SJCRH30 (cell line): ENCODE measurements around the gene LCN12. TPM values are rescaled to one million over a fixed set of nuclear protein-coding genes. Genes with fewer than 3 reads are reported as not detected.

Experiments used
- DNase-seq, 2 experiments: peaks; one replicate each; pipeline ENCODE4 v3.0.0-alpha.2; 2015 to 2020
- H3K27ac ChIP-seq: fragments of 250-450 bp; sonication (Bioruptor Pico); 2 replicates; pipeline ENCODE4 v1.5.1; 2020; ENCODE audit warnings: mild to moderate bottlenecking, moderate library complexity
- H3K27me3 ChIP-seq: fragments of 250-450 bp; sonication (Bioruptor Pico); 2 replicates; pipeline ENCODE4 v1.5.1; 2020; ENCODE audit warnings: mild to moderate bottlenecking, moderate library complexity
- H3K36me3 ChIP-seq: fragments of 250-450 bp; sonication (Bioruptor Pico); 2 replicates; pipeline ENCODE4 v1.5.1; 2020; ENCODE audit warnings: mild to moderate bottlenecking, moderate library complexity
- H3K4me1 ChIP-seq: fragments of 250-450 bp; sonication (Bioruptor Pico); 2 replicates; pipeline ENCODE4 v1.5.1; 2020; ENCODE audit warnings: mild to moderate bottlenecking, moderate library complexity
- H3K4me3 ChIP-seq: fragments of 250-450 bp; sonication (Bioruptor Pico); 2 replicates; pipeline ENCODE4 v1.5.1; 2020; ENCODE audit warnings: mild to moderate bottlenecking, moderate library complexity
- H3K9me3 ChIP-seq: fragments of 250-450 bp; sonication (Bioruptor Pico); replicated peaks from 2 replicates; pipeline ENCODE4 v1.5.1; 2020; ENCODE audit warnings: mild to moderate bottlenecking, moderate library complexity
- total RNA-seq: library from RNA; depleted of rRNA; stranded (reverse); fragments of >200 nt; shearing (Covaris generic); gene quantifications from 2 replicates; pipeline ENCODE4 v1.2.3, GENCODE V29; 2014

LCN12 gene
- total RNA-seq, 1 experiment from 2014 or later: not detected

DNA sequence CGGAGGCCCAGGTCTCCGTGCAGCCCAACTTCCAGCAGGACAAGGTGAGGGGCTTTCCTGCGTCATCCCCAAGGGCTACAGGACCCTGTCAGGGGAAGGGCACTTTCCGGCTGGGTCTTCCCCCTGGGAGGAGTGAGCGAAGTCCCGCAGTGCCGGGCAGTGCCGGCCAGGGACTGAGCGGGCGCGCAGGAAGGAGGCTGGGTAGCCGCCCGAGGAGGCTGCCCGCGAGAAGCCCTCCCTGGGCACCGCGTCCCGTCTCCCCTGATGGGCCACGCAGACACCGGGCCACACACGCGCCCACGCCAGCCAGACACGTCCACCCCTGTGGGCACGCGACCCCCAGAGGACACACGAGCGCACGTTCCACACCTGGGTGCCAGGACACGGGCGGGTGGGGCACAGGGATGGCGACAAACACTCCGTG is 25.6 kb downstream of the LCN12 start:
- no peak overlapping the region for H3K27ac ChIP-seq
- H3K4me1 ChIP-seq: peaks cover 23% of the 10 kb centered on the region
- H3K9me3 ChIP-seq: no peaks in the 10 kb centered on the region
- no peaks in the 10 kb centered on the region for H3K36me3 ChIP-seq
- H3K27me3 ChIP-seq: peaks cover 12% of the 10 kb centered on the region
- no peak overlapping the region for H3K4me3 ChIP-seq
- no peak for DNase-seq

DNA sequence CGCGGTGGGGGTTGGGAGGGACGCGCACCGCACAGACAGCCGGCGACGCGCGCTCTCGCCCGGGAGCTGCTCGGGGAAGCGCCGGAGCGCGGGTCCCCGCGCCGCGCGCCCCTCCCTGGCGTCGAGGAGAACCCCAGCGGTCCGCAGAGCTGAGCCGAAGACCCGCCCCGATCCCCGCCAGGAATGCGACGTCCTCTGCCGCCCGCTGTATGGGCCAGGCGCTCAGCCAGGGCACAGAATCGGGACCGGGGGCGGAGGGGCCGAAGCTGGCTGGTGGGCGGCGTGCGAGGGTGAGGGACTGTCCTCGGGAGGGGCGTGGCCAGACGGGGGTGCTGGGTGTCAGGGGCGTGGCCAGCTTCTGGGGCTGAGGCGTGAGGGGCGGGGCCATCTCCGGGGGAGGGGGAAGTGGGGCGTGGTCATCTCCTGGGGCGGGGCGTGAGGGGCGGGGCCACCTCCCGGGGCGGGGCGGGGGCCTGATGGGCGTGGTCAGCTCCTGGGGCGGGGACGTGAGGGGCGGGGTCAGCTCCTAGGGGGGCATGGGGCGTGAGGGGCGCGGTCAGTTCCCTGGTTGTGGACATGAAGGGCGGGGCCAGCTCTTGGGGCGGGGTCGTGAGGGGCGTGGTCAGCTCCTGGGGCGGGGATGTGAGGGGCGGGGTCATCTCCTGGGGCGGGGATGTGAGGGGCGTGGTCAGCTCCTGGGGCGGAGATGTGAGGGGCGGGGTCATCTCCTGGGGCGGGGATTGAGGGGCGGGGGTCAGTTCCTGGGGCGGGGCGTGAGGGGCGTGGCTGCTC is 26.2 kb downstream of the LCN12 start:
- no peak for DNase-seq
- H3K4me1 ChIP-seq: peaks cover 24% of the 10 kb centered on the region
- H3K9me3 ChIP-seq: no peaks in the 10 kb centered on the region
- peaks cover 6% of the 10 kb centered on the region for H3K27me3 ChIP-seq
- H3K4me3 ChIP-seq: no peak overlapping the region
- H3K36me3 ChIP-seq: no peaks in the 10 kb centered on the region
- H3K27ac ChIP-seq: no peak overlapping the region

DNA sequence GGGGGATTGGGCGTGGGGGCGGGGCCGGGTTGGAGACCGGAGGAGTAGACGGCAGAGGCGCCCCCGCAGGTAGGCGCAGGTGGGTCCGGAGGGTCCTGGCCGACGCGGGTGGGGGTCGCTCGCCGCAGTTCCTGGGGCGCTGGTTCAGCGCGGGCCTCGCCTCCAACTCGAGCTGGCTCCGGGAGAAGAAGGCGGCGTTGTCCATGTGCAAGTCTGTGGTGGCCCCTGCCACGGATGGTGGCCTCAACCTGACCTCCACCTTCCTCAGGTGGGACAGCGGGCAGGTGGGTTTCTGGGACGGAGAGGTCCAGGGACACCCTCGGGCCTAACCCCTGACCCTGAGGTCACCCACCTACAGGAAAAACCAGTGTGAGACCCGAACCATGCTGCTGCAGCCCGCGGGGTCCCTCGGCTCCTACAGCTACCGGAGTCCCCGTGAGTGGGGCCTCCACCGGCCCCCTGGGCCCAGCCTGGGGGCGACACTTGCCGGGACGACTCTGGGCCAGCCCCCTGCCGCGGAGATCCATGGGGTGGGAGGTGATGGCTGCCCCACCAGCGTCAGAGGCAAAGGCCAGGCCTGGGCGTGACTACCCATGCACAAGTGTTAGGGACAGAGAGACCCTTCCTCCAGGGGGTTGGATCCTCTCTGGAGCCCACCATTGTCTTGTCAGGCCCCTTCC is 26.9 kb downstream of the LCN12 start:
- H3K36me3 ChIP-seq: no peaks in the 10 kb centered on the region
- no peak overlapping the region for H3K4me3 ChIP-seq
- no peak for DNase-seq
- H3K4me1 ChIP-seq: peaks cover 24% of the 10 kb centered on the region
- no peak overlapping the region for H3K27ac ChIP-seq
- H3K27me3 ChIP-seq: peaks cover 4% of the 10 kb centered on the region; the same call in 1 of the 2 replicates
- H3K9me3 ChIP-seq: no peaks in the 10 kb centered on the region

DNA sequence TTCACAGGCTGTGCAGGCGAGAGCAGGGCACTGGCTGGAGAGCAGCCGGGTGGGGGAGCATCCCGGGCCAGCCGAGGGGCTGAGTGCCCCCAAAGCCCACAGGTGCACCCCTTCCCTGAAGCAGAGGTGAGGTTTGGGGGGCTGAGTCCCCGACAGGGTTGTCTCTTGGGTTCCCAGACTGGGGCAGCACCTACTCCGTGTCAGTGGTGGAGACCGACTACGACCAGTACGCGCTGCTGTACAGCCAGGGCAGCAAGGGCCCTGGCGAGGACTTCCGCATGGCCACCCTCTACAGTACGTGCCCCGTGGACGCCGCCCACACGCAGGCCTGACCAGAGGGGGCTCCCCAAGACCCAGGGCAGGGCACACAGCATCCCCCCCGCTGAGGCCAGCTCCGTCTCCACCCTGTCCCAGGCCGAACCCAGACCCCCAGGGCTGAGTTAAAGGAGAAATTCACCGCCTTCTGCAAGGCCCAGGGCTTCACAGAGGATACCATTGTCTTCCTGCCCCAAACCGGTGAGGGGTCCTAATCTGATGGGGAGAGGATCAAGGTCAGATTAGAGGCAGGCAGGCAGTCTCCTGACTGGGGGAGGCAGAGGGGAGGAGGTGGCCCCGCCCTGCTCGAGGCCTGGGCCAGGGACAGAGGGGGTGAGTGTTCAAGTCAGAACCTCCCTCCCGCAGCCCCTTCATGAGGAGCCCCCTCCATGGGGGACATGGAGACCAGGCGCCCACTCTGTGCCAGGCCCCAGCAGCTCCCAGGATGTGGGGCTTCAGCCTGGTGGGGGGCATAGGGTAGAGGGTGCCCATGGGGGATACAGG is 27.9 kb downstream of the LCN12 start:
- no peak for DNase-seq
- no peak overlapping the region for H3K4me3 ChIP-seq
- peaks cover 24% of the 10 kb centered on the region for H3K4me1 ChIP-seq
- peaks cover 4% of the 10 kb centered on the region; the same call in 1 of the 2 replicates for H3K27me3 ChIP-seq
- no peaks in the 10 kb centered on the region for H3K9me3 ChIP-seq
- H3K27ac ChIP-seq: no peak overlapping the region
- H3K36me3 ChIP-seq: no peaks in the 10 kb centered on the region

DNA sequence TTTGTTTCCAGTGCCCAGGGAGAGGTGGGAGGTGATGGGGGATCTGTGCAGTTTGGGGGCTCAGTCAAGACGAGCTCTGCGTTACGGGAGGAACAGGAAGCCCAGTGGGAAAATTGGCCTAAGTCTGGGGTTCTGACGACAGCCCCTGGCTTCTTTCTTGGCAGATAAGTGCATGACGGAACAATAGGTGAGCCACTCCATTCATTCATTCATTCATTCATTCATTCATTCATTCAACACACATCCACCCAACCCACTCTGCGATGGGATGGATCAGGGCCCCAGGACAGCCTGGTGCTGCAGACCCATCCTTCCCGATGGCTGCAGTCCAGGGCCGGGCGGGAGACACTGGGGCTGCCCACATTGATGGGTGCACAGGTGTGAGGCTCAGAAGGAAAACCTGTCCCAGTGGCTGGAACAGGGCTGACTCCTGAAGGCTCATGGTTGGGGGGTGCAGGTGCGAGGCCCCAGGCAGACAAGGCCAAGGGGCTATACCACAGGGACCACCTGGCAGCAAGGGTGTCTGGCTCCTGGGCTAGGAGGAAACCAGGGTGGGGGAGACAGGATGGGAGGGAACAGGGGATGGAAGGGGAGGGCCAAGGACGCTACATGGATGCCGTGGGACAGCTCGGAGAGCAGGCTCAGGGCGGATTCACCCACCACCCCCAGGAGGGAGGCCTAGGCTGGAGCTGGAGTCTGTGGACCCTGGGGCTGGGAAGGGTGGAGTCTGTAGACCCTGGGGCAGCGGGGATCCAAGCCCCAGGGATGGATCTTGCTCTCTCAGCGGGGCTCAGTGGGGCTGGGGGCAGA is 28.8 kb downstream of the LCN12 start:
- no peak for DNase-seq
- Histone ChIP-seq H3K27ac (no peak overlapping the region), H3K9me3 (no peaks in the 10 kb centered on the region), H3K4me3 (no peak overlapping the region), H3K36me3 (no peaks in the 10 kb centered on the region), H3K4me1 (peaks cover 22% of the 10 kb centered on the region), H3K27me3 (peaks cover 2% of the 10 kb centered on the region; the same call in 1 of the 2 replicates)

DNA sequence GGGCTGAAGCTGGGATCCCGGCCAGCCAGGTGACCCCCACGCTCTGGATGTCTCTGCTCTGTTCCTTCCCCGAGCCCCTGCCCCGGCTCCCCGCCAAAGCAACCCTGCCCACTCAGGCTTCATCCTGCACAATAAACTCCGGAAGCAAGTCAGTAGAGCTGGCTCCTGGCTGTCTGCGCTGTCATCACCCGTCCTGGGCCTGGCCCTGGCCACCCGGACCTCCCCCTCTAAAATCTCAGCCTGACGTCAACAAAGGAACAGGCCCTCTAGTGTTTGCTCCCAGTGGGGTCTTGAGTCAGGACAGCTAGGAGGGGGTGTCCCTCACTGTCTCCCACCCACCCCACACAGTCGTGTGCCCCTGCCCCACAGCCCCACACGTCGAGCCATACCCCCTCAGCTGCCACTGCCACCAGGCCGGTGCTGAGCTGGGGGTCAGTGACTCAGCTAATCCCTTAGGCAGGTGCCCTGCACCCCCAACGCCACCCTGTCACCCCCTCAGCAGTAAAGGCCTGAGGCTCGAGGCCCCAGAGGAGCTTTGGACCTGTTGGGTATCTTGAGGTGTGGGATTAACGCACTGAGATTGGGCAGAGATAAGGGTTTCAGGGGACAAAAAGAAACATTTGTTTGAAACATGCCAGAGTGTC is 29.6 kb downstream of the LCN12 start:
- Histone ChIP-seq H3K4me1 (peaks cover 17% of the 10 kb centered on the region; the same call in 1 of the 2 replicates), H3K36me3 (no peaks in the 10 kb centered on the region), H3K27ac (no peak overlapping the region), H3K27me3 (no peaks in the 10 kb centered on the region; the same call in 1 of the 2 replicates), H3K4me3 (no peak overlapping the region), H3K9me3 (no peaks in the 10 kb centered on the region)
- DNase-seq: no peak

DNA sequence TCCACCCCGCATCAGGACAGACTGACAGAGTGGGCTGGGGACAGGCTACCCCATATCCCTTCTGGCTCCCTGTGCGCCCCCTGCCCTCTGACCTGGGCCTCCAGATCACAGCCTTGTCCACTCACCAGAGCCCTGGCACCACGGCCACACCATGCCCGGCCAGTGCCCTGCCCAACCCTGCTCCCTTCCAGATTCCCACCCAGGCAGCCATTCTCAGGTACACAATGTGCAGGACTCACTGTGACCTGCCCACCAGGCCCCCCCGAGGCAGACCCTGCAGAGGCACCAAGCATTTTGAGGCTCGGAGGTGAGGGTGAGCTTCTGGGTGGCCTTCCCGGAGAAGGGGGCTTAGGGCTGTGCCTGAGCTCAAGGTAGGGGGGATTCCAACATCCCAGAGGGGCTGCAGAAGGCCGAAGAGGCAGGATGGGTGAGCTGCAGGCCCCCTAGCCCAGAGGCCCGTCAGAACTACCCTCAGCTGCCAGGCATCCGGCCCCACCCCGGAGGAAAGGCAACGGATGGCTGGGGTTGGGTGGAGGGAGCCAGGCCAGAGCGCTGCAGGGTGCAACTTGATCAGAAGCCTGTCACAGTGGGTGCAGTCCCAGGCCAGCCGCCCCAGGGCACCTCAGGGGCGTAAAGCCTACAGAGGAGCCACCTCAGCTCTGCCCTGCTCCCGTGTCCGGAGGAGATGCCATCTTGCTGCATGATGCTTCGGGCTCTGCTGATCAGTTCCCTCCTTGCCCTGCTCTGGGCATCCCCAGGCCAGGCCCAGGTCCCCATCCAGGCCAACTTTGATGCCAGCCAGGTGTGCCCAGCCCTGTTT is 30.4 kb downstream of the LCN12 start, which contains the start of gene LCNL1:
LCNL1 (plus strand) TSS at position 762 of the 820 bp plus-strand sequence. CDS start 594 bp downstream, outside the sequence.
- Histone ChIP-seq H3K4me1 (peaks cover 17% of the 10 kb centered on the region; the same call in 1 of the 2 replicates), H3K9me3 (no peaks in the 10 kb centered on the region), H3K4me3 (no peak within 1 kb of the TSS), H3K27ac (no peak within 1 kb of the TSS), H3K36me3 (no peaks in the 10 kb centered on the region), H3K27me3 (no peaks in the 10 kb centered on the region; the same call in 1 of the 2 replicates)
- no peak for DNase-seq

DNA sequence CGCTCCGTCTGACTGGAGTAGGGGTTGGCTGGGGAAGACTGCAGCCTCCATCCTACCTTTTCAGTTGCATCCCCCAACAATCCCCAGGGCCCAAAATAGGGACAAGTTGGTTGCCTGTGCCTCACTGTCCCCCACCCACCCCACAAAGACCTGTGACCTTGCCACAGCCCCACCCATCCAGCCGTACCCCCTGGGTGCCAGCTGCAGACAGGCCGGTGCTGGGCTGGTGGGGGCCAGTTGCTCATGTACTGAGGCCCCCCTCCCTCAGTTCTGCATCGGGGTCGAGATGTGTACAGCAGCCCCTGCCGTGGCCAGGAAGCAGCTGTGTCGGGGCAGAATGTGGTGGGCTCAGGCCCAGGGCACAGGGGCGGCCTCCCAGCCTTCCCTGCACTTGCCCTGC is 31.1 kb downstream of the LCN12 start:
- Histone ChIP-seq H3K4me3 (no peak overlapping the region), H3K36me3 (no peaks in the 10 kb centered on the region), H3K27me3 (peaks cover 5% of the 10 kb centered on the region; the same call in 1 of the 2 replicates), H3K9me3 (no peaks in the 10 kb centered on the region), H3K4me1 (peaks cover 17% of the 10 kb centered on the region; the same call in 1 of the 2 replicates), H3K27ac (no peak overlapping the region)
- DNase-seq: no peak

DNA sequence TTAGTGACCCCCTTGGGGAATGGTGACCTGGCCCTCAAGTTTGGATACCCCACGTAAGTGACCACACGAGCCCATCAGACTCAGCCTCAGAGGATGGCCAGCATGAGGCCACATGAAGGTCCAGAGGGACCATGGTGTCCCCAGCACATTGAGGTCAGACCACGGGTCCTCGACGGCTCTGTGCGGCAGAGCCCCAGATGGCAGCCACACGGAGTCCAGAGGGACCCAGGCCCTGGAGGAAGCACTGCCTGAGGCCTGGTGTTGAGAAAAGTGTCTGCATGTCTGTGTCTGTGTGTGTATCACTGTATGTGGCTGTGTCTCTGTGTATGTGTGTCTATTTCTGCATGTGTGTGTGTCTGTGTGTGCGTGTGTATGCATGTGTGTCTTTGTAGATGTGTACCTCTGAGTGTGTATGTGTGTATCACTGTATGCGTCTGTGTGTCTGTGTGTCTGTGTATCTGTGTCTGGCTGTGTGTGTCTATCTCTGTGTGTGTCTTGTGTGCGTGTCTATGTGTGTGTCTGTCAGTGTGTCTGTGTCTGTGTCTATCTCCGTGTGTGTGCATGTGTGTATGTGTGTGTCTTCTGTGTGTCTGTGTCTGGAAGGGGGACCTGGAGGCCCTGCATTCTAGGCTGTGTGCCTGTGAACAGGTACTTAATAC is 31.7 kb downstream of the LCN12 start:
- Histone ChIP-seq H3K27ac (no peak overlapping the region), H3K27me3 (peaks cover 8% of the 10 kb centered on the region; the same call in 1 of the 2 replicates), H3K4me3 (no peak overlapping the region), H3K4me1 (peaks cover 17% of the 10 kb centered on the region; the same call in 1 of the 2 replicates), H3K36me3 (no peaks in the 10 kb centered on the region), H3K9me3 (no peaks in the 10 kb centered on the region)
- DNase-seq: no peak

DNA sequence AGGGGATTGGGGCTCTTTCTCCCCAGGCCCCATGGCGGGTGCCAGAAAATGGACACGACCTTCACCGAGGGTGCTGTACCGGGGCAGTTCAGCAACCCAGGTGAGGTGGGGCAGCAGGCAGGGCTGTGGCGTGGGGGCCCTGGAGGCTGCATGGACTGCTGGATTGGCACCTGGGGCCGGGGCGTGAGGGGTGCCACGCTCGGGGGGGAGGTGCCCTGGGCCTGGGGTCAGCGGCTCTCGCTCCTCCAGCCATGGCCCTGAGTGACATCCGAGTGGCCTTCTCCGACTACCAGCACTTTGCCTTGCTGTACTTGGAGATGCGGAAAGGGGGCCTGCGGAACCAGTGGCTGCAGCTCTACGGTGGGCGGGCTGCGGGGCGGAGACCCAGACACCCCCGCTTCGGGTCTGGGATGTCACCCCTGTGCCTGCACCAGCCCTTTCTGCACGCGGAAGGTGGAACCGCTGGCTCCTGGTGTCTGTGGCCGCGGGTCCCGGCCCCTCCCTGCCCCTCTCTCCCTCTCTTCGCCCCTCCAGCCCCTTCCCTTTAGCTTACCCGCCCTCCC is 32.5 kb downstream of the LCN12 start:
- DNase-seq: no peak
- H3K9me3 ChIP-seq: no peaks in the 10 kb centered on the region
- peaks cover 11% of the 10 kb centered on the region; the same call in 1 of the 2 replicates for H3K27me3 ChIP-seq
- no peak overlapping the region for H3K4me3 ChIP-seq
- no peaks in the 10 kb centered on the region for H3K36me3 ChIP-seq
- H3K4me1 ChIP-seq: peaks cover 17% of the 10 kb centered on the region; the same call in 1 of the 2 replicates
- no peak overlapping the region for H3K27ac ChIP-seq

DNA sequence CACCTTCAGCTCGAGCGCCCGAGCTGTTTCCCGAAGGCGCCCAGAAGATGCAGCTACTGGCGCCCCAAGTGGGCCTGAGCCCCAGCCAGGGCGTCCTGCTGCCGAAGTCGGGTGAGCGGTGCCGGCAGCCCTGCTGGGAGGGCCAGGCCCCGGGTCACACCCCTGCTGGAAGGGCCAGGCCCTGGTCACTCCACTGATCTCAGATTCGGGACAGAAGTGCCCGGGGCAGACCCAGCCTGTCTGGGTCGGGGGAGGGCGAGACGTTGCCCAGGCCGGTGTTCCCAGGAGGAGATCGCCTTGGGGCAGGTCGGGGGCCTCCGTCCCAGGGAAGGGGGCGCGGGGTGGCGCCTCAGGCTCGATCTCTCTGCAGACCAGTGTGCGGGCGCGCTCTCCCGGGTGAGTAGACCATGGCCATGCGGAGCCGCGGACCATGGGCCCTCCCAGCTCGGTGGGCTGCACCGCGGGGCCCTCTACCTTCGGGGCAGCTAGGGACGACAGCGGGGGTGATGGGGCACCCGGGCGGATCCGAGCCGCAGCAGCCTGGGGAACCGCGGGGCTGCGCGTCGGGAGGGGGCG is 33.0 kb downstream of the LCN12 start:
- H3K4me3 ChIP-seq: no peak overlapping the region
- no peak for DNase-seq
- no peak overlapping the region for H3K27ac ChIP-seq
- H3K4me1 ChIP-seq: peaks cover 17% of the 10 kb centered on the region; the same call in 1 of the 2 replicates
- no peaks in the 10 kb centered on the region for H3K36me3 ChIP-seq
- no peaks in the 10 kb centered on the region for H3K9me3 ChIP-seq
- peaks cover 12% of the 10 kb centered on the region; the same call in 1 of the 2 replicates for H3K27me3 ChIP-seq

DNA sequence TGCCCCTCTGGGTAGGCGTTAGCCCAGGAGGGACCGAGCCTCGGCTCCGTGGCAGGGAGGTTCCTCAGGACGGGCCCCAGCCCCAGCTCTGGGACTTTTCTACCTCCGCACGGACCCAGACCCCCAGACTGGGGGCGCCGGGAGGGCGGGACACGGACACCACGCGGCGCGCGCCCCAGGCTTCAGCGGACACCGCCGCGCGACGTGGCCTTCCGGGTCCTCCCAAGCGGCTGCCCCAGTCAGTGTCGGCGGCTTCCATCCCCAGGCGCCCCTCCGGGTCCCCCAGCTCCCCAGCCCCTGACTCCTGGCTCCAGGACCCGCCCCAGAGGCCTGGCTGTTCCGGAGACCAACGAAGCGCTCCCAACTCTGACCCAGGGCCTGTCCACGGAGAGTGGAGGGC is 33.8 kb downstream of the LCN12 start:
- peaks cover 17% of the 10 kb centered on the region; the same call in 1 of the 2 replicates for H3K4me1 ChIP-seq
- H3K27ac ChIP-seq: no peak overlapping the region
- no peaks in the 10 kb centered on the region for H3K36me3 ChIP-seq
- no peak for DNase-seq
- peaks cover 18% of the 10 kb centered on the region; the same call in 1 of the 2 replicates for H3K27me3 ChIP-seq
- H3K9me3 ChIP-seq: peaks cover 4% of the 10 kb centered on the region; the same call in 1 of the 2 replicates
- H3K4me3 ChIP-seq: no peak overlapping the region
